ENCODE data around the gene ARMC8.

ARMC8 gene

DNA sequence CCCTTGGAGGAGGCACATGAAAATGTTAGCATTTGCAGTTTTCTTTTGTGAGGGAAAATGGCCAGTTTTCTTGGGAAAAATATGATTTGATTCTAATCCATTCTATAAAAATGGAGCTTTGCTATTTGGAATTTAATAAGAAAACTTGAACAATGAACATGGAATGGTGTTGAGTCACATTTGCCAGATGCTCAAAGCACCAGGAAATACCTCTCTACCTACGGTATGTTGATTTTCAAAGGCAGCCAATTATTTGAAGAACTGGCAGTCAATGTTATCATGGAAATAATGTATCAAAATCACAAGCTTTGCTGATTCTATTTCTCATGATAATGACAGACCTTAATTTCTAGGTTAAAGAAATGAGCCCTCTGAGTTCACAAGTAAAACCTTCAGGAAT is 127.7 kb downstream of the ARMC8 start:
- Histone ChIP-seq H3K27me3 (ENCODE audit: insufficient read depth, poor library complexity, severe bottlenecking) (peaks cover 5% of the 10 kb centered on the region), H3K4me3 (replicated peaks; ENCODE audit: insufficient read depth, low read length) (no peak overlapping the region), H3K27ac (replicated peaks) (no peak overlapping the region)
- DNase-seq (ENCODE audit: low read depth in 1 of 2, low spot score in 1 of 2): no peak
- TF ChIP-seq GABPA (IDR thresholded peaks at IDR 0.05; ENCODE audit: low read depth): no peak
- TF ChIP-seq SPI1 (IDR thresholded peaks at IDR 0.05; ENCODE audit: borderline replicate concordance, low read depth): no peak
- TF ChIP-seq, protein P1, sequence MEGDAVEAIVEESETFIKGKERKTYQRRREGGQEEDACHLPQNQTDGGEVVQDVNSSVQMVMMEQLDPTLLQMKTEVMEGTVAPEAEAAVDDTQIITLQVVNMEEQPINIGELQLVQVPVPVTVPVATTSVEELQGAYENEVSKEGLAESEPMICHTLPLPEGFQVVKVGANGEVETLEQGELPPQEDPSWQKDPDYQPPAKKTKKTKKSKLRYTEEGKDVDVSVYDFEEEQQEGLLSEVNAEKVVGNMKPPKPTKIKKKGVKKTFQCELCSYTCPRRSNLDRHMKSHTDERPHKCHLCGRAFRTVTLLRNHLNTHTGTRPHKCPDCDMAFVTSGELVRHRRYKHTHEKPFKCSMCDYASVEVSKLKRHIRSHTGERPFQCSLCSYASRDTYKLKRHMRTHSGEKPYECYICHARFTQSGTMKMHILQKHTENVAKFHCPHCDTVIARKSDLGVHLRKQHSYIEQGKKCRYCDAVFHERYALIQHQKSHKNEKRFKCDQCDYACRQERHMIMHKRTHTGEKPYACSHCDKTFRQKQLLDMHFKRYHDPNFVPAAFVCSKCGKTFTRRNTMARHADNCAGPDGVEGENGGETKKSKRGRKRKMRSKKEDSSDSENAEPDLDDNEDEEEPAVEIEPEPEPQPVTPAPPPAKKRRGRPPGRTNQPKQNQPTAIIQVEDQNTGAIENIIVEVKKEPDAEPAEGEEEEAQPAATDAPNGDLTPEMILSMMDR (IDR thresholded peaks at IDR 0.05; ENCODE audit: insufficient read depth, low read length): no peak
- TF ChIP-seq, protein P2, sequence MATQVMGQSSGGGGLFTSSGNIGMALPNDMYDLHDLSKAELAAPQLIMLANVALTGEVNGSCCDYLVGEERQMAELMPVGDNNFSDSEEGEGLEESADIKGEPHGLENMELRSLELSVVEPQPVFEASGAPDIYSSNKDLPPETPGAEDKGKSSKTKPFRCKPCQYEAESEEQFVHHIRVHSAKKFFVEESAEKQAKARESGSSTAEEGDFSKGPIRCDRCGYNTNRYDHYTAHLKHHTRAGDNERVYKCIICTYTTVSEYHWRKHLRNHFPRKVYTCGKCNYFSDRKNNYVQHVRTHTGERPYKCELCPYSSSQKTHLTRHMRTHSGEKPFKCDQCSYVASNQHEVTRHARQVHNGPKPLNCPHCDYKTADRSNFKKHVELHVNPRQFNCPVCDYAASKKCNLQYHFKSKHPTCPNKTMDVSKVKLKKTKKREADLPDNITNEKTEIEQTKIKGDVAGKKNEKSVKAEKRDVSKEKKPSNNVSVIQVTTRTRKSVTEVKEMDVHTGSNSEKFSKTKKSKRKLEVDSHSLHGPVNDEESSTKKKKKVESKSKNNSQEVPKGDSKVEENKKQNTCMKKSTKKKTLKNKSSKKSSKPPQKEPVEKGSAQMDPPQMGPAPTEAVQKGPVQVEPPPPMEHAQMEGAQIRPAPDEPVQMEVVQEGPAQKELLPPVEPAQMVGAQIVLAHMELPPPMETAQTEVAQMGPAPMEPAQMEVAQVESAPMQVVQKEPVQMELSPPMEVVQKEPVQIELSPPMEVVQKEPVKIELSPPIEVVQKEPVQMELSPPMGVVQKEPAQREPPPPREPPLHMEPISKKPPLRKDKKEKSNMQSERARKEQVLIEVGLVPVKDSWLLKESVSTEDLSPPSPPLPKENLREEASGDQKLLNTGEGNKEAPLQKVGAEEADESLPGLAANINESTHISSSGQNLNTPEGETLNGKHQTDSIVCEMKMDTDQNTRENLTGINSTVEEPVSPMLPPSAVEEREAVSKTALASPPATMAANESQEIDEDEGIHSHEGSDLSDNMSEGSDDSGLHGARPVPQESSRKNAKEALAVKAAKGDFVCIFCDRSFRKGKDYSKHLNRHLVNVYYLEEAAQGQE (IDR thresholded peaks at IDR 0.05; ENCODE audit: insufficient replicate concordance, low read depth): no peak
- TF ChIP-seq POLR2AphosphoS5 (IDR thresholded peaks at IDR 0.05; ENCODE audit: low read depth): no peak

DNA sequence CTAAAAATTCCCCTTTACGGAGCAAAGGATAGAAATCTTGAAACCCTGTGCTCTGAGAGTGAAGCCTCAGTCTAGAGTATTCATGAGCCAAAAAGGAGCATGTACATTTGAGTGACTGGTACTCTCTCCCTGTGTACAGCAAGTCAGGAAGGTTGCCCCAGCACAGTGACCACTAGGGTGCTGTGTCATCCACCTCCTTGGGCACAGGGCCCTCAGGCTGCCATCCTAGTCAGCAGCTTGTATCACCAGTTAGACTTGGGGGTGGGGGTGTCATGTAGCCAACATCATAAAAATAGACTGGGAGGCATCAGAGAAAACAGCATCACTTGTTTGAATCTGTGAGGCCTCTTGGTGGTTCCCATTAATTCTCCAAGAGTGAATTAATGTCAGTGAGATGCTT is 130.6 kb downstream of the ARMC8 start:
- no peak overlapping the region for H3K27ac ChIP-seq (replicated peaks)
- no peak overlapping the region for H3K4me3 ChIP-seq (replicated peaks; ENCODE audit: insufficient read depth, low read length)
- TF ChIP-seq GABPA (IDR thresholded peaks at IDR 0.05; ENCODE audit: low read depth) (no peak), SPI1 (IDR thresholded peaks at IDR 0.05; ENCODE audit: borderline replicate concordance, low read depth) (no peak), POLR2AphosphoS5 (IDR thresholded peaks at IDR 0.05; ENCODE audit: low read depth) (no peak)
- TF ChIP-seq, protein P1 (IDR thresholded peaks at IDR 0.05; ENCODE audit: insufficient read depth, low read length): no peak
- TF ChIP-seq, protein P2 (IDR thresholded peaks at IDR 0.05; ENCODE audit: insufficient replicate concordance, low read depth): no peak
- DNase-seq (ENCODE audit: low read depth in 1 of 2, low spot score in 1 of 2): no peak
- H3K27me3 ChIP-seq (ENCODE audit: insufficient read depth, poor library complexity, severe bottlenecking): peaks cover 3% of the 10 kb centered on the region

DNA sequence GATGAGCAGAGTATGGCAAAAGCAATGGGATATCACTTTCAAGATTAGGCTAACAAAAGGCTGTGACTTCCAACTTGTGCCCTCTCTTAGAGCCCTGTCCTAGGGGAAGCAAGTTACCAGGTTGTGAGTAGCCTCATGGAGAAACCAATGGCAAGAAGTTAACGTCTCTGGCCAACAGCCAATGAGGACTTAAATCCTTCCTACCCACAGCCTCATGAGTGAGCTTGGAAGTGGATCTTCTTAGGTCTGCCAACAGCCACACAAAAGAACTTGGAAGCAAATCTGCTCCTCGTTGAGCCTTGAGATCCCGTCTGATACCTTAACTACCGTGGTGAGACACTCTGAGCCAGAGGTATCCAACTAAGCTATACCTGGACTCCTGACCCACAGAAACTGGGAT is 136.9 kb downstream of the ARMC8 start:
- Histone ChIP-seq H3K27me3 (ENCODE audit: insufficient read depth, poor library complexity, severe bottlenecking) (peaks cover 3% of the 10 kb centered on the region), H3K27ac (replicated peaks) (no peak overlapping the region), H3K4me3 (replicated peaks; ENCODE audit: insufficient read depth, low read length) (no peak overlapping the region)
- DNase-seq (ENCODE audit: low read depth in 1 of 2, low spot score in 1 of 2): no peak
- TF ChIP-seq SPI1 (IDR thresholded peaks at IDR 0.05; ENCODE audit: borderline replicate concordance, low read depth): no peak
- TF ChIP-seq POLR2AphosphoS5 (IDR thresholded peaks at IDR 0.05; ENCODE audit: low read depth): no peak
- TF ChIP-seq, protein P2 (IDR thresholded peaks at IDR 0.05; ENCODE audit: insufficient replicate concordance, low read depth): no peak
- no peak for TF ChIP-seq GABPA (IDR thresholded peaks at IDR 0.05; ENCODE audit: low read depth)
- TF ChIP-seq, protein P1 (IDR thresholded peaks at IDR 0.05; ENCODE audit: insufficient read depth, low read length): no peak

Measured in HL-60 (cell line).